GM12878 (cell line): ENCODE results near the gene IGFBP6. TPM values are rescaled to one million over a fixed set of nuclear protein-coding genes. Genes with fewer than 3 reads are reported as not detected.

Source experiments
- ATAC-seq: fragments of 200-7000 bp; cut with Tn5 transposase; 3 replicates; pipeline ENCODE4 v1.9.1; 2020; ENCODE audit warnings: mild to moderate bottlenecking, moderate library complexity
- BruUV-seq: library from RNA; stranded (reverse); fragments of 400-500 nt; replicated peaks from 2 replicates; lab custom pipeline; 2021; lab: Mats Ljungman, UMichigan
- CTCF ChIA-PET: fragments of 300-600 bp; sonication (Branson Sonifier 250); formaldehyde crosslinking; extraction: SDS; loops from one replicate; lab custom pipeline; 2021; ENCODE audit warnings: inconsistent platforms; lab: Yijun Ruan, JAX
- POLR2A ChIA-PET: fragments of 350-600 bp; formaldehyde crosslinking; extraction: SDS; loops from one replicate; lab custom pipeline; 2021; ENCODE audit warnings: inconsistent platforms; lab: Charles Lee
- RAD21 ChIA-PET: fragments of 300-600 bp; sonication (Branson Sonifier 250); formaldehyde crosslinking; loops from one replicate; lab custom pipeline; 2023; ENCODE audit warnings: antibody characterized with exemption; ENCODE audit not compliant: unreplicated experiment; lab: Charles Lee
- SMC1A ChIA-PET: fragments of 300-600 bp; sonication (Branson Sonifier 250); formaldehyde crosslinking; loops from one replicate; lab custom pipeline; 2023; ENCODE audit not compliant: unreplicated experiment, uncharacterized antibody; lab: Charles Lee
- DNase-seq: peaks from one replicate; pipeline ENCODE4 v3.0.0-alpha.2; 2011; ENCODE audit warnings: low read depth, low spot score
- FAIRE-seq: peaks from 3 replicates; lab custom pipeline; 2011; peaks lifted over from hg19 to GRCh38; lab: Jason Lieb, UNC
- H2AFZ ChIP-seq: 2 replicates; pipeline ENCODE4 v1.6.0; 2011; ENCODE audit warnings: low read depth, low read length, control low read depth; ENCODE audit not compliant: control insufficient read depth
- H3K27ac ChIP-seq: 2 replicates; pipeline ENCODE4 v1.5.1; 2011; ENCODE audit warnings: control low read depth; ENCODE audit not compliant: control insufficient read depth, insufficient read depth
- H3K27me3 ChIP-seq, 2 experiments: replicated peaks in 1 of 2; 2 replicates each; pipeline versions ENCODE4 v1.6.0 to v1.6.1; 2011; ENCODE audit warnings: low read length in 1 of 2; ENCODE audit not compliant: control insufficient read depth in 2 of 2, insufficient read depth in 2 of 2
- H3K36me3 ChIP-seq, 2 experiments: 2 replicates each; pipeline ENCODE4 v1.5.1; 2011; ENCODE audit warnings: low read length in 1 of 2; ENCODE audit not compliant: control insufficient read depth in 2 of 2, insufficient read depth in 2 of 2
- H3K4me1 ChIP-seq: 2 replicates; pipeline ENCODE4 v1.6.1; 2011; ENCODE audit warnings: mild to moderate bottlenecking, low read length, moderate library complexity, mixed read lengths; ENCODE audit not compliant: control insufficient read depth, insufficient read depth
- H3K4me2 ChIP-seq: 2 replicates; pipeline ENCODE4 v1.6.0; 2011; ENCODE audit warnings: control low read depth; ENCODE audit not compliant: control insufficient read depth, insufficient read depth
- H3K4me3 ChIP-seq: fragments of 200-600 bp; sonication (generic); 2 replicates; pipeline ENCODE4 v1.5.1; 2016
- H3K79me2 ChIP-seq: 2 replicates; pipeline ENCODE4 v1.6.0; 2011; ENCODE audit warnings: low read length; ENCODE audit not compliant: control insufficient read depth, insufficient read depth
- H3K9ac ChIP-seq: 2 replicates; pipeline ENCODE4 v1.8.0; 2011; ENCODE audit warnings: low read length, control low read depth, mixed read lengths; ENCODE audit not compliant: control insufficient read depth, insufficient read depth
- H3K9me3 ChIP-seq: replicated peaks from 3 replicates; pipeline ENCODE4 v1.5.1; 2011; ENCODE audit warnings: mild to moderate bottlenecking, low read length; ENCODE audit not compliant: control insufficient read depth, insufficient read depth
- H4K20me1 ChIP-seq: 2 replicates; pipeline ENCODE4 v1.6.0; 2011; ENCODE audit not compliant: control insufficient read depth, insufficient read depth
- CREM ChIP-seq: IDR thresholded peaks from 2 replicates; pipeline ENCODE4 v1.6.1; 2014; ENCODE audit warnings: antibody characterized with exemption, low read depth
- EZH2 ChIP-seq: IDR thresholded peaks from 2 replicates; pipeline ENCODE4 v1.6.1; 2012; ENCODE audit warnings: low read depth, mild to moderate bottlenecking, control low read depth, inconsistent platforms, low read length, borderline replicate concordance; ENCODE audit not compliant: control insufficient read depth
- FOXK2 ChIP-seq: fragments of 450-650 bp; IDR thresholded peaks from 2 replicates; pipeline ENCODE4 v1.6.1; 2017; ENCODE audit warnings: mild to moderate bottlenecking, moderate library complexity
- FOXM1 ChIP-seq: IDR thresholded peaks from 2 replicates; pipeline ENCODE4 v1.6.1; 2012; ENCODE audit warnings: low read depth, mild to moderate bottlenecking, inconsistent platforms, low read length, moderate library complexity
- HSF1 ChIP-seq: fragments of 150-350 bp; IDR thresholded peaks from 2 replicates; pipeline ENCODE4 v1.6.1; 2014; ENCODE audit warnings: mild to moderate bottlenecking, low read depth, low read length
- MEF2B ChIP-seq: fragments of 450-650 bp; IDR thresholded peaks from 2 replicates; pipeline ENCODE4 v1.6.1; 2018; ENCODE audit warnings: mild to moderate bottlenecking, moderate library complexity; ENCODE audit not compliant: partially characterized antibody, poor library complexity, severe bottlenecking
- RUNX3 ChIP-seq: IDR thresholded peaks from 2 replicates; pipeline ENCODE4 v1.6.1; 2012; ENCODE audit warnings: low read length, inconsistent platforms
- SIN3A ChIP-seq: IDR thresholded peaks from 2 replicates; pipeline ENCODE4 v1.6.1; 2012; ENCODE audit warnings: low read depth, low read length, improper control_type of control experiment
- SMARCA5 ChIP-seq: fragments of 450-650 bp; IDR thresholded peaks from 2 replicates; pipeline ENCODE4 v1.6.1; 2017; ENCODE audit warnings: mild to moderate bottlenecking
- WRNIP1 ChIP-seq: IDR thresholded peaks from 2 replicates; pipeline ENCODE4 v1.6.1; 2011; ENCODE audit warnings: low read depth, low read length, improper control_type of control experiment, borderline replicate concordance
- YBX1 ChIP-seq: fragments of 450-650 bp; IDR thresholded peaks from 2 replicates; pipeline ENCODE4 v1.6.1; 2016; ENCODE audit warnings: antibody characterized with exemption
- ZNF207 ChIP-seq: fragments of 450-650 bp; IDR thresholded peaks from 2 replicates; pipeline ENCODE4 v1.6.1; 2014; ENCODE audit warnings: antibody characterized with exemption, mild to moderate bottlenecking, borderline replicate concordance
- WGBS: methylation state at CpG from one replicate; pipeline ENCODE4 v1.1.6; 2016; ENCODE audit warnings: low lambda C conversion rate; ENCODE audit not compliant: insufficient replicate concordance, insufficient coverage; ENCODE audit errors: missing lambda C conversion rate; 5-methylcytosine and 5-hydroxymethylcytosine counted together
- in situ Hi-C: fragments of 300-500 bp; cut with MboI; formaldehyde crosslinking; loops from 9 replicates; pipeline ENCODE4 v1.14.3; 2018; ENCODE audit warnings: mixed read lengths
- intact Hi-C: fragments of 100-400 bp; cut with micrococcal nuclease; formaldehyde crosslinking; loops from one replicate; pipeline ENCODE4 v1.14.2; 2022; ENCODE audit not compliant: unreplicated experiment
- polyA plus RNA-seq, 11 experiments: library from polyadenylated mRNA; depleted of rRNA in 4 of 11; unstranded in 6 of 11; stranded (reverse) in 5 of 11; fragments of >200 nt; fragmentation: Nextera tagmentation in 4 of 11; fragmentation: Illumina TruSeq in 1 of 11; extraction: Ambion mirVana in 4 of 11; extraction: Trizol in 1 of 11; gene quantifications; 1 replicate in 1 of 11; 2 replicates in 10 of 11; pipeline versions ENCODE4 v1.2.1 to v1.2.3, GENCODE V29; 2011 to 2016; ENCODE audit warnings: inconsistent platforms in 2 of 11, missing spikeins in 2 of 11, low read depth in 1 of 11
- total RNA-seq, 4 experiments: library from RNA; depleted of rRNA in 3 of 4; stranded (reverse); fragments of >200 nt in 3 of 4; fragmentation: Illumina TruSeq in 1 of 4; extraction: Trizol in 1 of 4; gene quantifications; 2 replicates each; pipeline versions ENCODE4 v1.2.1 to v1.2.3, GENCODE V29; 2013 to 2021
- TF ChIP-seq, protein P1 (sequence below): fragments of 450-650 bp; IDR thresholded peaks from 2 replicates; pipeline ENCODE4 v1.6.1; 2017; ENCODE audit warnings: mild to moderate bottlenecking, moderate library complexity
- TF ChIP-seq, protein P2 (sequence below): fragments of 450-650 bp; IDR thresholded peaks from 2 replicates; pipeline ENCODE4 v1.6.1; 2016; ENCODE audit warnings: mild to moderate bottlenecking

Gene IGFBP6
- total and polyA plus RNA-seq, 10 of the 15 experiments (the other 5 are each of a cell fraction or from before 2014, with no cell fraction given) = 0.09 to 0.87 (median 0.56) TPM; not detected in 3

- ATAC-seq = no peak
- Histone ChIP-seq H3K4me1 (peaks cover 21% of the 10 kb centered on the region), H3K4me2 (no peak within 1 kb of the TSS), H2AFZ (no peak within 1 kb of the TSS), H3K9me3 (no peaks in the 10 kb centered on the region), H3K36me3 (no peaks in the 10 kb centered on the region), H3K79me2 (no peaks in the 10 kb centered on the region), H4K20me1 (no peaks in the 10 kb centered on the region; the same call in 1 of the 2 replicates), H3K4me3 (no peak within 1 kb of the TSS), H3K27ac (no peak within 1 kb of the TSS), H3K9ac (no peak within 1 kb of the TSS), H3K27me3 (no peaks in the 10 kb centered on the region)
- TF ChIP-seq RUNX3 (no peak), HSF1 (no peak), WRNIP1 (no peak), FOXK2 (no peak), YBX1 (no peak), EZH2 (no peak), FOXM1 (no peak), SMARCA5 (no peak), ZNF207 (no peak), CREM (no peak), SIN3A (no peak), MEF2B (no peak)
- TF ChIP-seq, protein P1, sequence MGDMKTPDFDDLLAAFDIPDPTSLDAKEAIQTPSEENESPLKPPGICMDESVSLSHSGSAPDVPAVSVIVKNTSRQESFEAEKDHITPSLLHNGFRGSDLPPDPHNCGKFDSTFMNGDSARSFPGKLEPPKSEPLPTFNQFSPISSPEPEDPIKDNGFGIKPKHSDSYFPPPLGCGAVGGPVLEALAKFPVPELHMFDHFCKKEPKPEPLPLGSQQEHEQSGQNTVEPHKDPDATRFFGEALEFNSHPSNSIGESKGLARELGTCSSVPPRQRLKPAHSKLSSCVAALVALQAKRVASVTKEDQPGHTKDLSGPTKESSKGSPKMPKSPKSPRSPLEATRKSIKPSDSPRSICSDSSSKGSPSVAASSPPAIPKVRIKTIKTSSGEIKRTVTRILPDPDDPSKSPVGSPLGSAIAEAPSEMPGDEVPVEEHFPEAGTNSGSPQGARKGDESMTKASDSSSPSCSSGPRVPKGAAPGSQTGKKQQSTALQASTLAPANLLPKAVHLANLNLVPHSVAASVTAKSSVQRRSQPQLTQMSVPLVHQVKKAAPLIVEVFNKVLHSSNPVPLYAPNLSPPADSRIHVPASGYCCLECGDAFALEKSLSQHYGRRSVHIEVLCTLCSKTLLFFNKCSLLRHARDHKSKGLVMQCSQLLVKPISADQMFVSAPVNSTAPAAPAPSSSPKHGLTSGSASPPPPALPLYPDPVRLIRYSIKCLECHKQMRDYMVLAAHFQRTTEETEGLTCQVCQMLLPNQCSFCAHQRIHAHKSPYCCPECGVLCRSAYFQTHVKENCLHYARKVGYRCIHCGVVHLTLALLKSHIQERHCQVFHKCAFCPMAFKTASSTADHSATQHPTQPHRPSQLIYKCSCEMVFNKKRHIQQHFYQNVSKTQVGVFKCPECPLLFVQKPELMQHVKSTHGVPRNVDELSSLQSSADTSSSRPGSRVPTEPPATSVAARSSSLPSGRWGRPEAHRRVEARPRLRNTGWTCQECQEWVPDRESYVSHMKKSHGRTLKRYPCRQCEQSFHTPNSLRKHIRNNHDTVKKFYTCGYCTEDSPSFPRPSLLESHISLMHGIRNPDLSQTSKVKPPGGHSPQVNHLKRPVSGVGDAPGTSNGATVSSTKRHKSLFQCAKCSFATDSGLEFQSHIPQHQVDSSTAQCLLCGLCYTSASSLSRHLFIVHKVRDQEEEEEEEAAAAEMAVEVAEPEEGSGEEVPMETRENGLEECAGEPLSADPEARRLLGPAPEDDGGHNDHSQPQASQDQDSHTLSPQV = no peak
- TF ChIP-seq, protein P2, sequence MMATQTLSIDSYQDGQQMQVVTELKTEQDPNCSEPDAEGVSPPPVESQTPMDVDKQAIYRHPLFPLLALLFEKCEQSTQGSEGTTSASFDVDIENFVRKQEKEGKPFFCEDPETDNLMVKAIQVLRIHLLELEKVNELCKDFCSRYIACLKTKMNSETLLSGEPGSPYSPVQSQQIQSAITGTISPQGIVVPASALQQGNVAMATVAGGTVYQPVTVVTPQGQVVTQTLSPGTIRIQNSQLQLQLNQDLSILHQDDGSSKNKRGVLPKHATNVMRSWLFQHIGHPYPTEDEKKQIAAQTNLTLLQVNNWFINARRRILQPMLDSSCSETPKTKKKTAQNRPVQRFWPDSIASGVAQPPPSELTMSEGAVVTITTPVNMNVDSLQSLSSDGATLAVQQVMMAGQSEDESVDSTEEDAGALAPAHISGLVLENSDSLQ = no peak
- intact Hi-C loops = loop anchor here (5.0 kb wide), 1 partner anchor 48 kb away; the partner anchor contains the start of gene IGFBP6
- ChIA-PET SMC1A (interaction anchor here (1.1 kb wide), 1 partner anchor 53 kb away, joined by 3 read pairs; no protein-coding TSS in a partner anchor), RAD21 (interaction anchor here (1.2 kb wide), 1 partner anchor 35 kb away, joined by 4 read pairs; no protein-coding TSS in a partner anchor), POLR2A (no interaction called here), CTCF (interaction anchor here (1.0 to 2.1 kb wide), 3 partner anchors 12 to 49 kb away, joined by 3 to 12 read pairs (median 4); partner anchors contain the start of gene SPRYD3)
- in situ Hi-C loops = no loop called here
- no peak for DNase-seq
- FAIRE-seq = no peak
- 54% methylated on average over 17 of the region's 20 CpGs for WGBS
- no TSS peak for BruUV-seq
Observed at GRCh38 chr12:53049571-53050318, 47.7 kb upstream of the IGFBP6 start, which contains the start of gene TNS2. Gene TNS2 (plus strand): TSS chr12:53050065. CDS start chr12:53050186, 121 bp downstream.
